HUDEP-2 (cell line): ENCODE results near the gene RHEBL1.

Source experiments
- DNase-seq, 76 experiments: peaks; one replicate each; lab custom pipeline; 2025; ENCODE audit not compliant: unreplicated experiment in 76 of 76; lab: John Stamatoyannopoulos, UW

Gene RHEBL1

GRCh38 chr12:49055092-49055491 lies 14.7 kb downstream of the RHEBL1 start:
- DNase-seq = no peak

- DNase-seq = no peak
These were observed 15.3 kb downstream of the RHEBL1 start for GRCh38 chr12:49054524-49054923.

GRCh38 chr12:49054096-49054495 lies 15.7 kb downstream of the RHEBL1 start:
- no peak for DNase-seq

DNA sequence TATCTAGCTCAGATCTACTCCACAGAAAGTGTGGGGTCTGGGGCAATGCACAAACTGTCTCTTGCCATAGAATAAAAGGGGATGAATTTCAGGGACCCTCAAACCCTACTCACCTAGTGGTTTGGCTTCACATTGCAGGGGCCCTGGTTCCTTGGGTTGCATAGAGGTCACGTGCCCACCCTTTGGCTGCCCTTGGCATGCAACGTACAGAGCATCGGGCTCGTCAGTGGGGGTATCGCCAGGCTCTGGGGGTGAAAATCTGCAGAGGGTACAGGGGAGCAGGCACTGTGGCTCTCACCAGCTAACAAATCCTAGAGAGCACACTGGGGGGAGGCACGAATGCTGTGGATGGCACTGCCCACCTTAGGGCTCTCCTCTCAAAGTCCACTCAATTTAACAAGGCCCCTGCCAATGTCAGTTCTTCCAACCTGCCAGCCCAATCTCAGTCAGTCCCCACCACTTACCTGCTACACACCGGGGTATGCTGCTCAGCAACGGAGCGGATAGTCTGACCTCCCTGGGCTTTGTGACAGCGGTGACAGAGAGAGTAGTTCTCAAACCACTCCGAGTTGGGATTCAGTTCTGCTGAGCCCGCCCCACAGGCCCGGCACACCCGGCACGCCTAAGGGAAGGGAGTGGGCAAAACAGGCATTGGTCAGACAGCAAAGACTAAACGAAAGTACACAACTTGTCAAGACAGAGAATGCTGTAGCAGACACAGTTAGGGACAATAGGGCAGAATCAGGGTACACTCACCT lies 17.1 kb downstream of the RHEBL1 start:
- DNase-seq = no peak

GRCh38 chr12:49051777-49052438 lies 17.9 kb downstream of the RHEBL1 start:
- DNase-seq = no peak

DNA sequence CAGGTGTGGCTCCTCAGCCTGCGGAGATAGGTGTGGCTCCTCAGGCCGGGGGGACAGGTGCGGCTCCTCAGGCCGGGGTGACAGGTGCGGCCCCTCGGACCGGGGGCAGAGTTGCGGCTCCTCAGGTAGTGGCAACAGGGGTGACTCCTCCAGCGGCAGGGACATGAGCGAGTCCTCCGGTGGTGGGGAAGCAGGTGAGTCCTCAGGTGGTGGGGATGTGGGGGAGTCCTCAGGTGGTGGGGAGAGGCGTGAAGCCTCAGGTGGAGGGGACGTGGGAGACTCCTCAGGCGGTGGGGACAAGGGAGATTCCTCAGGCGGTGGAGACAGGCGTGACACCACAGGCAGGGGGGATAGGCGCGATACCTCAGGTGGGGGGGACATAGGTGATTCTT lies 18.4 kb downstream of the RHEBL1 start:
- DNase-seq = no peak

GRCh38 chr12:49050507-49051372 lies 19.0 kb downstream of the RHEBL1 start:
- no peak for DNase-seq

GRCh38 chr12:49049566-49050224 lies 20.1 kb downstream of the RHEBL1 start:
- DNase-seq = no peak

GRCh38 chr12:49048953-49049352 lies 20.8 kb downstream of the RHEBL1 start:
- no peak for DNase-seq

- DNase-seq = no peak
These were observed 23.5 kb downstream of the RHEBL1 start for GRCh38 chr12:49046129-49046895.

DNA sequence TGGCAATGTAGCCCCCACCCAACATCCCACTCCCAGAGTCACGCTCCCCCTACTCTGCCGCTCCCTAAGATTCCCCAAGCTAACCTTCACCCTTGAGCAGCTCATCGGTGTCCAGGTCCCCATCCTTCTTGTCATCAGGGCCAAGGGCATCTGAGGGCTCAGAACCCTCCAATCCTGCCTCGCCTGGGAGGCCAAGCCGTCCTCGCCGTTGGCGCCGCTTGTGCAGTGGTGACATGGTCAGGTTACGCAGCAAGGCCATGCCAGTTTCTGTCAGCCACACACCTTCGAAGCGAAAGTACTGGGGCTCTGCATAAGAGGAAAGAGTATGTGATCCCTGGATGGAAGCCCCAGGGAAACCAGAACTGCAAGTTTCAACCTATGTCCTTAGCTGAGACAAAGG lies 25.1 kb downstream of the RHEBL1 start:
- no peak for DNase-seq

- DNase-seq = peak in 65 of 76 experiments; percentile 4 to 77 (median 48)
These were observed 25.9 kb downstream of the RHEBL1 start for GRCh38 chr12:49043856-49044258.

DNA sequence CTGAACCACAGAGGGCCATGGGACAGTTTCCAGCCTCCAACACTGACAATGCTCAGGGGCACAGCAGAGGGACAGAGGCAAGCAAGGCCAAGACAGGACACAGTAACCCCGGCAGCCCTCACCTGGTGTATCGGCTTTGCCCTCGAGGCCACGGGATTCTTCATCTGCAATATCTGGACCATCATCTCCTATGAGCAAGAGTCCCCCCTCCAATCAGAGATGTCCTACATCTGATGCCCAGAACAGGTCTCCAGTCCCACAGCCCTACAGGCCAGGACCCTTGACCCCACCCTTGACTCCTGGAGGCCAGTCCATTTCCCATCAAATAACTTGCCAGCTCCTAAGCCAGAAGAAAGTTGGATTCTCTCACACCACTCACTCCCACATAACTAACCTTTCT lies 26.5 kb downstream of the RHEBL1 start:
- no peak for DNase-seq

DNA sequence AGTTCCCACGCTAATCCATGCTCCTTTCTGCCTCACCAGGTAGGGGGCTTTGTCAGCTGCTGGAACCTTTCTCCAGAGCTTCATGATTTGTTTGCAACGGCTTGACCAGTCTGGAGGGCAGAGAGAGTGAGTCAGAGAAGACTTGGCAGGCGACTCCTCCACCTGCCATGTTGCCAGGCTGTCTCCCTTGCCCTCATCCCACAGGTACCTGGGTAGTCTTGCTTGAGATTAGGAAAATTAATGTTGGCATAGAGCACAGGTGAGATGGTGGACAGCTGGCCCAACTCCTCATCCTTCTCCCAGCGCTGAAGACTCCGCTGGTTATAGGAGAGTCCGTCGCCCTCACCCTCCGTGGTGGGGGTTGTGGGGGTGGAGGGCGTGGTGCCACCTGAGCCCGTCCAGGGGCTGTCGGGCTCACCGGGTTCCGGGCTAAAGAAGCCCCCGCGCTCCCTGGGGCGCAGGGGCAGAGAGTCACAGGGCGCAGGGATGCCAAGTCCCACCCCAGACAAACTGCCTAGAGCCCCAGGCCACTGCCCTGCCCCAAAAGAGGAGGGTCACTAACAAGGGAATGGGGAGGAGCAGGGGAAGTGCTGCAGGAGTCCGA lies 27.8 kb downstream of the RHEBL1 start:
- no peak for DNase-seq

DNA sequence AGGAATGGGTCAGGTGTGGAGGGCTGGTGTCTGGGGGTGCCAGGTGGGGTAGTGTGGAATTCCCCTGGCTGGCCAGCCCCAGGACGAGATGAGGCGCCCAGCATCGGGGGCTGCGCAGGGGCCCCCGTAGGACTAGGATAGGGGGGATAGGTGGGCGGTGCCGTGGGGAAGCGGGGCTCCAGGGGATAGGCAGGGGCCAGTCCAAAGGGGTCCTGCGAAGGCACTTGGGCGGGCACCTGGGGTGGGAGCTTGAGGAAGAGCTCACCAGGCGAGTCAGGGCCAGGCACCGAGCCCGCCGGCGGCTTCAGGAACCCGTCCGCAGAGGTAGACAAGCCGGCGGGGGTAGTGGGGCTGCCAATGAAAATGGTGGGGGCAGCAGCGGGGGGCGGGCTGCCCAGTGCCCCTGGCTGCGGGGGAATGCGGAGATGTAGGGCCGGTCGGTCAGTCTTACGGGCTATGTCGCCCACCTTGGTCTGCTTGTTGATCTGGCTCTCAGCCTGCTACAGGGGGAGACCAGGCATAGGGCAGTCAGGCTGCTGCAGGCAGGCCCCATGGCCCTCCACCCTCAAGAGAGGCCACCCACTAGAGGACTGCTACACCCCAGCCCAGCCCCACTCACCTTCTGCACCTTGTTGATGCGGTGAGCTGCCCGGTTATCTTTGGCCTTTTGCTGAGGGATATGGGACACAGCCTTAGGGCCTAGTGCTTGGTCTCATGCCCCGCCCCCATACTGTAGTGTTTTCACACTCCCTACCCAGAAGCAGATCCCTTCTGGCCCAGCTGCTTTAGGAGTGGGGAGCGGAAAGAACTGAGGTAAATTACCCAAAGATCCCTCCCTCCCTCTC lies 28.5 kb downstream of the RHEBL1 start:
- DNase-seq = no peak

- no peak for DNase-seq
These were observed 29.4 kb downstream of the RHEBL1 start for GRCh38 chr12:49040364-49040855.

- no peak for DNase-seq
These were observed 30.1 kb downstream of the RHEBL1 start for GRCh38 chr12:49039421-49040363.
